ENCODE measurements around the gene MED7.
"Not testable (repeated sequence)": the region's sequence is repeated elsewhere in the genome, so short reads cannot be mapped to it uniquely, and the experiment has no call there.

Gene MED7

GRCh38 chr5:157186309-157187045 lies 43.8 kb upstream of the MED7 start:
- Histone ChIP-seq H3K4me2 (no peak overlapping the region), H2AFZ (ENCODE audit: low read depth) (no peak overlapping the region), H3K79me2 (ENCODE audit: insufficient read depth, low read depth) (no peaks in the 10 kb centered on the region), H3K27me3 (ENCODE audit: insufficient read depth, low read depth) (no peaks in the 10 kb centered on the region), H3K4me1 (ENCODE audit: low read depth, poor library complexity, severe bottlenecking) (no peaks in the 10 kb centered on the region), H3K9ac (no peak overlapping the region), H3K27ac (no peak overlapping the region), H4K20me1 (ENCODE audit: insufficient read depth) (no peaks in the 10 kb centered on the region), H3K36me3 (ENCODE audit: insufficient read depth) (no peaks in the 10 kb centered on the region), H3K4me3 (IDR thresholded peaks at IDR 0.05; ENCODE audit: insufficient read depth, low read depth, low read length) (no peak overlapping the region)
- no peak for TF ChIP-seq CTCF (conservative IDR thresholded peaks at IDR 0.05; ENCODE audit: low read depth, low read length)

GRCh38 chr5:157185122-157185521 lies 42.5 kb upstream of the MED7 start:
- H3K9ac ChIP-seq; H3K36me3 ChIP-seq (ENCODE audit: insufficient read depth); H3K27me3 ChIP-seq (ENCODE audit: insufficient read depth, low read depth); H4K20me1 ChIP-seq (ENCODE audit: insufficient read depth); H3K4me1 ChIP-seq (ENCODE audit: low read depth, poor library complexity, severe bottlenecking); H3K79me2 ChIP-seq (ENCODE audit: insufficient read depth, low read depth); H3K27ac ChIP-seq; H3K4me3 ChIP-seq (IDR thresholded peaks at IDR 0.05; ENCODE audit: insufficient read depth, low read depth, low read length); H3K4me2 ChIP-seq; H2AFZ ChIP-seq (ENCODE audit: low read depth): not testable (repeated sequence)

- no peaks in the 10 kb centered on the region for H3K27me3 ChIP-seq (ENCODE audit: insufficient read depth, low read depth)
- H3K4me3 ChIP-seq (IDR thresholded peaks at IDR 0.05; ENCODE audit: insufficient read depth, low read depth, low read length), result no peak overlapping the region
- no peak overlapping the region for H3K4me2 ChIP-seq
Measured at GRCh38 chr5:157184117-157184670, 41.5 kb upstream of the MED7 start.

GRCh38 chr5:157182143-157182757 lies 39.6 kb upstream of the MED7 start:
- no peaks in the 10 kb centered on the region for H3K79me2 ChIP-seq (ENCODE audit: insufficient read depth, low read depth)

More at GRCh38 chr5:157184117-157184670, 41.5 kb upstream of the MED7 start:
- no peak overlapping the region for H3K9ac ChIP-seq
- H3K36me3 ChIP-seq (ENCODE audit: insufficient read depth), result no peaks in the 10 kb centered on the region
- no peak overlapping the region for H3K27ac ChIP-seq
- TF ChIP-seq CTCF (conservative IDR thresholded peaks at IDR 0.05; ENCODE audit: low read depth, low read length), result no peak
- H4K20me1 ChIP-seq (ENCODE audit: insufficient read depth), result no peaks in the 10 kb centered on the region
- H3K79me2 ChIP-seq (ENCODE audit: insufficient read depth, low read depth), result no peaks in the 10 kb centered on the region
- no peak overlapping the region for H2AFZ ChIP-seq (ENCODE audit: low read depth)
- H3K4me1 ChIP-seq (ENCODE audit: low read depth, poor library complexity, severe bottlenecking), result no peaks in the 10 kb centered on the region

More at GRCh38 chr5:157182143-157182757, 39.6 kb upstream of the MED7 start:
- H3K9ac ChIP-seq, result no peak overlapping the region
- no peaks in the 10 kb centered on the region for H3K27me3 ChIP-seq (ENCODE audit: insufficient read depth, low read depth)
- H3K4me1 ChIP-seq (ENCODE audit: low read depth, poor library complexity, severe bottlenecking), result no peaks in the 10 kb centered on the region
- H3K4me2 ChIP-seq, result no peak overlapping the region
- no peaks in the 10 kb centered on the region for H3K36me3 ChIP-seq (ENCODE audit: insufficient read depth)
- no peaks in the 10 kb centered on the region for H4K20me1 ChIP-seq (ENCODE audit: insufficient read depth)
- H3K4me3 ChIP-seq (IDR thresholded peaks at IDR 0.05; ENCODE audit: insufficient read depth, low read depth, low read length), result no peak overlapping the region
- no peak overlapping the region for H2AFZ ChIP-seq (ENCODE audit: low read depth)
- H3K27ac ChIP-seq, result no peak overlapping the region
- TF ChIP-seq CTCF (conservative IDR thresholded peaks at IDR 0.05; ENCODE audit: low read depth, low read length), result no peak

Data from KMS-11 (cell line).